Measurements from ENCODE around the gene KDM5A. TPM values are rescaled to one million over a fixed set of nuclear protein-coding genes. Genes with fewer than 3 reads are reported as not detected.
"Not testable (repeated sequence)": the region's sequence is repeated elsewhere in the genome, so short reads cannot be mapped to it uniquely, and the experiment has no call there.

KDM5A gene
- polyA plus RNA-seq (2011; rRNA removed): 26.1 and 27.6 TPM in 2 replicates
- polyA minus RNA-seq (2011; rRNA and poly(A)+ RNA removed): 73.6 and 83.9 TPM in 2 replicates

DNA sequence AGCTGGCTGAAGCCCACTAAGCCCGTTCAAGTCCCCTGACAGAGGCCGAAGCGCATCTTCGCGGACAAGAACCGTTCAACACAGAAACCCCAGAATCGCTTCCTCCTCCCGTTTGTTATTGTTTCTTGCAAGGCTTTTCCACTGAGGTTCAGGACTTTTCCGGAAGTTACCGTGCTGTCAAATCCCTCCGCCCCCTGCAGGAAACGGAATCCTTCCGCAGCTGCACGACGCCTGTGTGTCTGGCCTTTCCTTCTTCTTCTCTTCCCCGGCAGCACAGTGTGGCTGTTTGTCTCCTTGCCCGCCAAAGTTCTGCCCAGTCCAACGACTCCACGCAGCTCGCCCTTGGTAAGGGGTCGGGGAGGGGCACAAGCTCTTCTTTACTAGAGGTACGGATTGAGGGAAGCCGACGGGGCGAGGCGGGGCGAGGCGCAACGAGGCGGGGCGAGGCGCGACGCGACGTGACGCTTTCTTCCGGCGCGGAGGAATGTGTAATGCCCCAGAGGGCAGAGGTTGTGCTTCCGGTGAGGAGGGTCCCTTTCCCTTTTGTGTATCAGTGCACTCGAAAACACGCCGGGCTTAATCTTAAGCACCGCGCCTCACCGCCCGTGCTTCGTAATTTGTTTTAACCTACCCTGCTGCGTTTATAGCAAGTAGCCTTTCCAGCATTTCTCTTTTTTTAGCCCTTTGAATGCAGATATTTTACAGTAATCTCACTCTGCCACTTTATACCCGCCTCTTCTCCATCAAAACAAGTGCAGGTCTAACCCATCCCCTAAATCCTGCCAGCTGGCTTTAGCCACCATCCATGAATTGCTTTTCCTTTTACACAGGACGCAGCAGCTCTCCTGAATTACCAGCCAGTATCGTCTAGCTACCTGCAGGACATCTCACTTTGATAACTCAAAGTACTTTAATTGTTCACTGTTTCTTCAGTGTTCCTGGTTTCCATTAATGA, at the start of gene KDM5A:
Gene KDM5A, minus strand, starts transcription at position 179 of the 955 bp plus-strand sequence. CDS start 229 bp downstream, outside the sequence.
- peak; percentile 41 for DNase-seq (ENCODE audit: low read depth)

GRCh38 chr12:435737-436136, 46.6 kb upstream of the KDM5A start:
- H3K4me3 ChIP-seq (ENCODE audit: low read depth, low read length); POLR2A ChIA-PET; H3K27me3 ChIP-seq (ENCODE audit: control insufficient read depth, insufficient read depth, low read length); DNase-seq (ENCODE audit: low read depth); H3K36me3 ChIP-seq (ENCODE audit: control insufficient read depth, insufficient read depth, low read length); CTCF ChIA-PET: not testable (repeated sequence)

More for the DNA sequence above, at the start of gene KDM5A:
- CTCF ChIA-PET: interaction anchor here (1.6 kb wide), 1 partner anchor 12 kb away, joined by 5 read pairs; the partner anchor contains the start of gene CCDC77
- no peak for TF ChIP-seq CTCF (IDR thresholded peaks at IDR 0.05; ENCODE audit: insufficient read depth, low read depth, low read length)
- POLR2A ChIA-PET: interaction anchor here (0.6 kb wide), 1 partner anchor 12 kb away, joined by 3 read pairs; the partner anchor contains the start of gene CCDC77
- Histone ChIP-seq H3K36me3 (ENCODE audit: control insufficient read depth, insufficient read depth, low read length) (no peaks in the 10 kb centered on the region), H3K27me3 (ENCODE audit: control insufficient read depth, insufficient read depth, low read length) (no peaks in the 10 kb centered on the region), H3K4me3 (ENCODE audit: low read depth, low read length) (peak within 1 kb of the TSS; percentile 71)

- POLR2A ChIA-PET: no interaction called here
- DNase-seq (ENCODE audit: low read depth): no peak
- H3K4me3 ChIP-seq (ENCODE audit: low read depth, low read length): no peak overlapping the region
- H3K36me3 ChIP-seq (ENCODE audit: control insufficient read depth, insufficient read depth, low read length): no peaks in the 10 kb centered on the region; the same call in 1 of the 2 replicates
- CTCF ChIA-PET: interaction anchor here (1.4 kb wide), 1 partner anchor 20 kb away, joined by 5 read pairs; no protein-coding TSS in a partner anchor
- no peaks in the 10 kb centered on the region for H3K27me3 ChIP-seq (ENCODE audit: control insufficient read depth, insufficient read depth, low read length)
- TF ChIP-seq CTCF (IDR thresholded peaks at IDR 0.05; ENCODE audit: insufficient read depth, low read depth, low read length): no peak
Observed at GRCh38 chr12:422526-422925, 33.4 kb upstream of the KDM5A start.

- no peak for TF ChIP-seq CTCF (IDR thresholded peaks at IDR 0.05; ENCODE audit: insufficient read depth, low read depth, low read length)
- CTCF ChIA-PET: no interaction called here
- DNase-seq (ENCODE audit: low read depth): no peak
Observed at GRCh38 chr12:418432-418831, 29.3 kb upstream of the KDM5A start.

GRCh38 chr12:414859-415258, 25.7 kb upstream of the KDM5A start:
- no peak for DNase-seq (ENCODE audit: low read depth)

More at GRCh38 chr12:418432-418831, 29.3 kb upstream of the KDM5A start:
- H3K4me3 ChIP-seq (ENCODE audit: low read depth, low read length): no peak overlapping the region
- POLR2A ChIA-PET: no interaction called here
- peaks cover 1% of the 10 kb centered on the region; the same call in 1 of the 2 replicates for H3K36me3 ChIP-seq (ENCODE audit: control insufficient read depth, insufficient read depth, low read length)
- H3K27me3 ChIP-seq (ENCODE audit: control insufficient read depth, insufficient read depth, low read length): no peaks in the 10 kb centered on the region

More at GRCh38 chr12:414859-415258, 25.7 kb upstream of the KDM5A start:
- CTCF ChIA-PET: no interaction called here
- TF ChIP-seq CTCF (IDR thresholded peaks at IDR 0.05; ENCODE audit: insufficient read depth, low read depth, low read length): no peak
- Histone ChIP-seq H3K27me3 (ENCODE audit: control insufficient read depth, insufficient read depth, low read length) (no peaks in the 10 kb centered on the region), H3K4me3 (ENCODE audit: low read depth, low read length) (no peak overlapping the region), H3K36me3 (ENCODE audit: control insufficient read depth, insufficient read depth, low read length) (peaks cover 5% of the 10 kb centered on the region)
- POLR2A ChIA-PET: no interaction called here

Data from BJ (cell line).